HepG2 (cell line): ENCODE data around the gene R3HDM4. TPM values are rescaled to one million over a fixed set of nuclear protein-coding genes. Genes with fewer than 3 reads are reported as not detected.

Source experiments
- AHR ChIP-seq: IDR thresholded peaks from 2 replicates; pipeline ENCODE4 v1.6.1; 2018; ENCODE audit warnings: missing genetic modification reagents, missing compliant biosample characterization
- CEBPB ChIP-seq: IDR thresholded peaks from 2 replicates; pipeline ENCODE4 v1.6.1; 2011; ENCODE audit warnings: low read depth, low read length, improper control_type of control experiment, borderline replicate concordance
- MAFK ChIP-seq, 2 experiments: IDR thresholded peaks in 1 of 2; conservative IDR thresholded peaks in 1 of 2; 2 replicates each; pipeline ENCODE4 v1.6.1; 2011; ENCODE audit warnings: improper control_type of control experiment in 2 of 2, low read length in 2 of 2
- RXRB ChIP-seq: IDR thresholded peaks from 2 replicates; pipeline ENCODE4 v1.6.1; 2016; ENCODE audit warnings: borderline replicate concordance, missing genetic modification reagents, missing compliant biosample characterization
- UBTF ChIP-seq: sonication (generic); formaldehyde crosslinking; IDR thresholded peaks from 2 replicates; pipeline ENCODE4 v1.4.0; 2020; ENCODE audit warnings: mild to moderate bottlenecking, missing genetic modification reagents
- ZBTB7B ChIP-seq: sonication (generic); formaldehyde crosslinking; IDR thresholded peaks from 2 replicates; pipeline ENCODE4 v1.4.0; 2020; ENCODE audit warnings: missing genetic modification reagents
- ZKSCAN8 ChIP-seq: IDR thresholded peaks from 2 replicates; pipeline ENCODE4 v1.6.1; 2016; ENCODE audit warnings: borderline replicate concordance, missing genetic modification reagents, missing compliant biosample characterization
- ZNF768 ChIP-seq: sonication (generic); formaldehyde crosslinking; IDR thresholded peaks from 2 replicates; pipeline ENCODE4 v1.4.0; 2020; ENCODE audit warnings: missing genetic modification reagents
- polyA plus RNA-seq, 8 experiments: library from polyadenylated mRNA; depleted of rRNA in 3 of 8; stranded (reverse) in 7 of 8; unstranded in 1 of 8; fragments of >200 nt; fragmentation: Illumina TruSeq in 4 of 8; extraction: Trizol in 4 of 8; gene quantifications; 2 replicates each; pipeline versions ENCODE4 v1.2.1 to v1.2.3, GENCODE V29; 2011 to 2016; ENCODE audit warnings: low read depth in 4 of 8, missing spikeins in 1 of 8, mixed read lengths in 1 of 8; ENCODE audit not compliant: insufficient read depth in 1 of 8
- total RNA-seq, 5 experiments: library from RNA; depleted of rRNA; stranded (reverse); fragments of >200 nt; fragmentation: Illumina TruSeq; extraction: Trizol; gene quantifications; 2 replicates each; pipeline ENCODE4 v1.2.3, GENCODE V29; 2016; ENCODE audit warnings: low read depth in 1 of 5
- TF ChIP-seq, protein P1 (sequence below): sonication (generic); formaldehyde crosslinking; IDR thresholded peaks from 2 replicates; pipeline ENCODE4 v1.4.0; 2020; ENCODE audit warnings: missing genetic modification reagents
- TF ChIP-seq, protein P2 (sequence below): sonication (generic); formaldehyde crosslinking; IDR thresholded peaks from 2 replicates; pipeline ENCODE4 v1.5.1; 2020; ENCODE audit warnings: mild to moderate bottlenecking, missing genetic modification reagents, moderate library complexity
- TF ChIP-seq, protein P3 (sequence below): sonication (generic); formaldehyde crosslinking; IDR thresholded peaks from 2 replicates; pipeline ENCODE4 v1.5.1; 2020; ENCODE audit warnings: missing genetic modification reagents, mild to moderate bottlenecking, borderline replicate concordance

Gene R3HDM4
- total and polyA plus RNA-seq, 2 of the 13 experiments (the other 11 are each of a cell fraction or from before 2014, with no cell fraction given): 26.2 to 26.9 TPM

GRCh38 chr19:850221-850978 lies 62.6 kb downstream of the R3HDM4 start (continued):
- no peak for TF ChIP-seq ZBTB7B (CRISPR knock-in tag)
- TF ChIP-seq CEBPB: peak; percentile 39; the same call in 1 of the 2 replicates
- TF ChIP-seq, protein P1, sequence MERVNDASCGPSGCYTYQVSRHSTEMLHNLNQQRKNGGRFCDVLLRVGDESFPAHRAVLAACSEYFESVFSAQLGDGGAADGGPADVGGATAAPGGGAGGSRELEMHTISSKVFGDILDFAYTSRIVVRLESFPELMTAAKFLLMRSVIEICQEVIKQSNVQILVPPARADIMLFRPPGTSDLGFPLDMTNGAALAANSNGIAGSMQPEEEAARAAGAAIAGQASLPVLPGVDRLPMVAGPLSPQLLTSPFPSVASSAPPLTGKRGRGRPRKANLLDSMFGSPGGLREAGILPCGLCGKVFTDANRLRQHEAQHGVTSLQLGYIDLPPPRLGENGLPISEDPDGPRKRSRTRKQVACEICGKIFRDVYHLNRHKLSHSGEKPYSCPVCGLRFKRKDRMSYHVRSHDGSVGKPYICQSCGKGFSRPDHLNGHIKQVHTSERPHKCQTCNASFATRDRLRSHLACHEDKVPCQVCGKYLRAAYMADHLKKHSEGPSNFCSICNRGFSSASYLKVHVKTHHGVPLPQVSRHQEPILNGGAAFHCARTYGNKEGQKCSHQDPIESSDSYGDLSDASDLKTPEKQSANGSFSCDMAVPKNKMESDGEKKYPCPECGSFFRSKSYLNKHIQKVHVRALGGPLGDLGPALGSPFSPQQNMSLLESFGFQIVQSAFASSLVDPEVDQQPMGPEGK (CRISPR knock-in tag): 0 out of 2 replicates have a peak, but pooled peaks have one; percentile 18
- TF ChIP-seq, protein P2, sequence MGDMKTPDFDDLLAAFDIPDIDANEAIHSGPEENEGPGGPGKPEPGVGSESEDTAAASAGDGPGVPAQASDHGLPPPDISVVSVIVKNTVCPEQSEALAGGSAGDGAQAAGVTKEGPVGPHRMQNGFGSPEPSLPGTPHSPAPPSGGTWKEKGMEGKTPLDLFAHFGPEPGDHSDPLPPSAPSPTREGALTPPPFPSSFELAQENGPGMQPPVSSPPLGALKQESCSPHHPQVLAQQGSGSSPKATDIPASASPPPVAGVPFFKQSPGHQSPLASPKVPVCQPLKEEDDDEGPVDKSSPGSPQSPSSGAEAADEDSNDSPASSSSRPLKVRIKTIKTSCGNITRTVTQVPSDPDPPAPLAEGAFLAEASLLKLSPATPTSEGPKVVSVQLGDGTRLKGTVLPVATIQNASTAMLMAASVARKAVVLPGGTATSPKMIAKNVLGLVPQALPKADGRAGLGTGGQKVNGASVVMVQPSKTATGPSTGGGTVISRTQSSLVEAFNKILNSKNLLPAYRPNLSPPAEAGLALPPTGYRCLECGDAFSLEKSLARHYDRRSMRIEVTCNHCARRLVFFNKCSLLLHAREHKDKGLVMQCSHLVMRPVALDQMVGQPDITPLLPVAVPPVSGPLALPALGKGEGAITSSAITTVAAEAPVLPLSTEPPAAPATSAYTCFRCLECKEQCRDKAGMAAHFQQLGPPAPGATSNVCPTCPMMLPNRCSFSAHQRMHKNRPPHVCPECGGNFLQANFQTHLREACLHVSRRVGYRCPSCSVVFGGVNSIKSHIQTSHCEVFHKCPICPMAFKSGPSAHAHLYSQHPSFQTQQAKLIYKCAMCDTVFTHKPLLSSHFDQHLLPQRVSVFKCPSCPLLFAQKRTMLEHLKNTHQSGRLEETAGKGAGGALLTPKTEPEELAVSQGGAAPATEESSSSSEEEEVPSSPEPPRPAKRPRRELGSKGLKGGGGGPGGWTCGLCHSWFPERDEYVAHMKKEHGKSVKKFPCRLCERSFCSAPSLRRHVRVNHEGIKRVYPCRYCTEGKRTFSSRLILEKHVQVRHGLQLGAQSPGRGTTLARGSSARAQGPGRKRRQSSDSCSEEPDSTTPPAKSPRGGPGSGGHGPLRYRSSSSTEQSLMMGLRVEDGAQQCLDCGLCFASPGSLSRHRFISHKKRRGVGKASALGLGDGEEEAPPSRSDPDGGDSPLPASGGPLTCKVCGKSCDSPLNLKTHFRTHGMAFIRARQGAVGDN (CRISPR knock-in tag): peak; percentile 30
- TF ChIP-seq, protein P3, sequence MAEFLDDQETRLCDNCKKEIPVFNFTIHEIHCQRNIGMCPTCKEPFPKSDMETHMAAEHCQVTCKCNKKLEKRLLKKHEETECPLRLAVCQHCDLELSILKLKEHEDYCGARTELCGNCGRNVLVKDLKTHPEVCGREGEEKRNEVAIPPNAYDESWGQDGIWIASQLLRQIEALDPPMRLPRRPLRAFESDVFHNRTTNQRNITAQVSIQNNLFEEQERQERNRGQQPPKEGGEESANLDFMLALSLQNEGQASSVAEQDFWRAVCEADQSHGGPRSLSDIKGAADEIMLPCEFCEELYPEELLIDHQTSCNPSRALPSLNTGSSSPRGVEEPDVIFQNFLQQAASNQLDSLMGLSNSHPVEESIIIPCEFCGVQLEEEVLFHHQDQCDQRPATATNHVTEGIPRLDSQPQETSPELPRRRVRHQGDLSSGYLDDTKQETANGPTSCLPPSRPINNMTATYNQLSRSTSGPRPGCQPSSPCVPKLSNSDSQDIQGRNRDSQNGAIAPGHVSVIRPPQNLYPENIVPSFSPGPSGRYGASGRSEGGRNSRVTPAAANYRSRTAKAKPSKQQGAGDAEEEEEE: no peak
- TF ChIP-seq MAFK (conservative IDR thresholded peaks at IDR 0.05 in 1 of 2, IDR thresholded peaks at IDR 0.05 in 1 of 2; ENCODE audit: low read length in 2 of 2): no peak
- peak; percentile 99 for TF ChIP-seq ZKSCAN8 (CRISPR knock-in tag)
- 0 out of 2 replicates have a peak, but pooled peaks have one; percentile 25 for TF ChIP-seq RXRB
- no peak for TF ChIP-seq AHR (CRISPR knock-in tag)
- peak; percentile 65 for TF ChIP-seq UBTF (CRISPR knock-in tag)
- TF ChIP-seq ZNF768: 0 out of 2 replicates have a peak, but pooled peaks have one; percentile 15
